Osteocyte (in vitro differentiated cells): ENCODE data around the gene PAX3. TPM values are rescaled to one million over a fixed set of nuclear protein-coding genes. Genes with fewer than 3 reads are reported as not detected.

Experiments
- DNase-seq: peaks from one replicate; pipeline ENCODE4 v3.0.0; 2021; ENCODE audit warnings: mixed read lengths; ENCODE audit not compliant: unreplicated experiment; ENCODE audit errors: extremely low spot score
- H3K27ac Mint-ChIP-seq: one replicate; pipeline ENCODE4 v1.8.0; 2021; ENCODE audit warnings: mild to moderate bottlenecking, mixed read lengths; ENCODE audit not compliant: unreplicated experiment
- H3K27me3 Mint-ChIP-seq: one replicate; pipeline ENCODE4 v1.8.0; 2021; ENCODE audit warnings: mixed read lengths; ENCODE audit not compliant: unreplicated experiment
- H3K36me3 Mint-ChIP-seq: one replicate; pipeline ENCODE4 v1.8.0; 2021; ENCODE audit warnings: mixed read lengths; ENCODE audit not compliant: unreplicated experiment
- H3K4me1 Mint-ChIP-seq: one replicate; pipeline ENCODE4 v1.8.0; 2021; ENCODE audit warnings: mixed read lengths; ENCODE audit not compliant: unreplicated experiment
- H3K4me3 Mint-ChIP-seq: one replicate; pipeline ENCODE4 v1.8.0; 2021; ENCODE audit warnings: mild to moderate bottlenecking, moderate library complexity, mixed read lengths; ENCODE audit not compliant: unreplicated experiment
- H3K9me3 Mint-ChIP-seq: one replicate; pipeline ENCODE4 v1.8.0; 2021; ENCODE audit warnings: mixed read lengths; ENCODE audit not compliant: unreplicated experiment
- CTCF ChIP-seq: fragments of 200-600 bp; sonication (generic); IDR thresholded peaks from 2 replicates; pipeline ENCODE4 v1.5.0; 2021; ENCODE audit warnings: antibody characterized with exemption, mild to moderate bottlenecking, moderate library complexity
- total RNA-seq: library from RNA; stranded (reverse); gene quantifications from 2 replicates; pipeline ENCODE4 v1.2.1, GENCODE V29; 2021

The PAX3 gene
- total RNA-seq, 1 donor from 2014 or later, result 2.3 TPM

GRCh38 chr2:222334914-222335313, 36.1 kb upstream of the PAX3 start:
- peaks cover 19% of the 10 kb centered on the region for H3K9me3 Mint-ChIP-seq
- no peaks in the 10 kb centered on the region for H3K36me3 Mint-ChIP-seq
- peaks cover 2% of the 10 kb centered on the region for H3K27me3 Mint-ChIP-seq
- H3K4me3 Mint-ChIP-seq, result no peak overlapping the region
- H3K27ac Mint-ChIP-seq, result no peak overlapping the region
- H3K4me1 Mint-ChIP-seq, result no peaks in the 10 kb centered on the region
- no peak for DNase-seq
- no peak for TF ChIP-seq CTCF

DNA sequence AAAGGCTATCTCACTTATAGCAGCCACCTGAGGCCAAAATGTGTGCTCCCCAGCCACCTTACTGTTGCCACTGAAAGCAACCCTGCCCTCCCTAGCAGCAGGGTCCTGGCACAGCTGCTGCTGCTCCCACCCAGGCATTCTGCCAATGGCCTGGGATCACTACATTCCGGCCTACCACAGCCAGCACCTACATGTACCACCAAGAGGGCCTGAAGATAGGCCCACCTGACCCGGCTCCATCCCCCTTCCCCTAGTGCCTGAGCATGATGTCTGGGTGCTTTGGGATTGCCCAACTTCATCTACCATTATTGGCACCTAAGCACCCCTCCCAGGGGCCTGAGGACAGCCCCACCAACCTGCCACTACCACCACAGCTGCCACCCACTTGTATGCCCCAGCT, 34.6 kb upstream of the PAX3 start:
- Mint-ChIP-seq H3K27me3 (peaks cover 2% of the 10 kb centered on the region), H3K36me3 (no peaks in the 10 kb centered on the region), H3K27ac (no peak overlapping the region), H3K9me3 (peaks cover 19% of the 10 kb centered on the region), H3K4me3 (no peak overlapping the region), H3K4me1 (no peaks in the 10 kb centered on the region)
- TF ChIP-seq CTCF, result no peak
- no peak for DNase-seq

GRCh38 chr2:222332116-222332515, 33.3 kb upstream of the PAX3 start:
- DNase-seq, result no peak
- H3K4me3 Mint-ChIP-seq, result no peak overlapping the region
- peaks cover 10% of the 10 kb centered on the region for H3K27me3 Mint-ChIP-seq
- H3K27ac Mint-ChIP-seq, result no peak overlapping the region
- no peaks in the 10 kb centered on the region for H3K36me3 Mint-ChIP-seq
- no peaks in the 10 kb centered on the region for H3K4me1 Mint-ChIP-seq
- H3K9me3 Mint-ChIP-seq, result peaks cover 19% of the 10 kb centered on the region
- no peak for TF ChIP-seq CTCF

DNA sequence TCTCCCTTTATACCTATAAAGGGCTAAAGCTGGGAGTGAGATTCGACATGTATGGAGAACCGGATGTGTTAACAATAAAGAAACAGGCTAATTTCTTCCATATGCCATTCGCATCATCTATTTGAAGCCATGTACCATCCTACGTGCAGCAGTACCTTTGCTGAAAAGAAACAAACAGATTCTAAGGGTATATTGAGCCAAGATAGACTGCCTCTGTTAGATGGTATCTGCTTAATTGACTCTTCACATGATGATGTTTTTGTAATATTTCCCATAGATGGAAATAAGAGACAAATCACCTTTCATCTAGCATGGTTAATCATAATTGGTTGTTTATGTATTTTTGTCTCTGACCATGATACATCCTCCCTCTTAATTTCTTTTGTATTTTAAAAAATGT, 32.1 kb upstream of the PAX3 start:
- H3K27ac Mint-ChIP-seq, result no peak overlapping the region
- H3K9me3 Mint-ChIP-seq, result peaks cover 19% of the 10 kb centered on the region

DNA sequence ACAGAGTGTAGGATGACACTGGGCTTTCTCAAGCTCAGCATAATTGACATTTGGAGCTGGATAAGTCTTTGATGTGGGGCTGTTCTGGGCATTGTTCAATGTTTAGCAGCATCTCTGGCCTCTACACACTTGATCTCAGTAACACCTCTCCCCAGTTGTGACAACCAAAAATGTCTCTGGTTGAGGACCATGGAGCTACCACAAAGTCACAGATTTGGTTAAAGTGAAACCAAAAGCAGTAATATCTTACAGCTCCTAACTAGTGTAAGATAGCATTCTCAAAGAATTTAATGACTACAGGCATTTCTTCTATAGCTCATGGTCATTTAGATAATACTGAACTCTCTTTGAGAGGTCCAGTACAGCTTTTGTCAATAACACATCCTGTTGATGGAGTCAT, 23.4 kb upstream of the PAX3 start:
- no peak overlapping the region for H3K4me3 Mint-ChIP-seq
- H3K27ac Mint-ChIP-seq, result no peak overlapping the region
- no peak for TF ChIP-seq CTCF
- H3K9me3 Mint-ChIP-seq, result no peaks in the 10 kb centered on the region
- peaks cover 14% of the 10 kb centered on the region for H3K4me1 Mint-ChIP-seq
- H3K27me3 Mint-ChIP-seq, result peaks cover 56% of the 10 kb centered on the region
- H3K36me3 Mint-ChIP-seq, result no peaks in the 10 kb centered on the region
- no peak for DNase-seq

More for the DNA sequence above, 32.1 kb upstream of the PAX3 start:
- DNase-seq, result no peak
- TF ChIP-seq CTCF, result no peak
- no peaks in the 10 kb centered on the region for H3K36me3 Mint-ChIP-seq
- H3K4me3 Mint-ChIP-seq, result no peak overlapping the region
- no peaks in the 10 kb centered on the region for H3K4me1 Mint-ChIP-seq
- H3K27me3 Mint-ChIP-seq, result peaks cover 15% of the 10 kb centered on the region
